Motor neuron (in vitro differentiated cells): ENCODE measurements around the gene CRCP. TPM values are rescaled to one million over a fixed set of nuclear protein-coding genes. Genes with fewer than 3 reads are reported as not detected.
A peak's percentile ranks its signal among the peaks of the same experiment; 100 is the strongest.
"Not testable (repeated sequence)": the region's sequence is repeated elsewhere in the genome, so short reads cannot be mapped to it uniquely, and the experiment has no call there.

Experiments
- ATAC-seq, 8 experiments: fragments of 200-7000 bp; cut with Tn5 transposase; replicated peaks in 6 of 8; 2 replicates each; pipeline ENCODE4 v1.8.0; 2021; ENCODE audit warnings: mild to moderate bottlenecking in 8 of 8, moderate library complexity in 8 of 8
- H3K27ac ChIP-seq, 2 donors: fragments of 250-450 bp; sonication (Bioruptor Pico); 2 replicates each; pipeline ENCODE4 v1.9.0; 2021; ENCODE audit warnings: antibody characterized with exemption in 2 of 2, mild to moderate bottlenecking in 2 of 2, moderate library complexity in 1 of 2
- H3K4me1 ChIP-seq, 2 donors: fragments of 250-450 bp; sonication (Bioruptor Pico); replicated peaks in 1 of 2; 2 replicates each; pipeline ENCODE4 v1.6.1; 2021; ENCODE audit warnings: antibody characterized with exemption in 2 of 2, mild to moderate bottlenecking in 2 of 2, moderate library complexity in 1 of 2
- H3K4me3 ChIP-seq, 5 donors: fragments of 250-450 bp; sonication (Bioruptor Pico); 2 replicates each; pipeline ENCODE4 v1.9.0; 2021; ENCODE audit warnings: antibody characterized with exemption in 5 of 5, mild to moderate bottlenecking in 5 of 5, moderate library complexity in 4 of 5
- WGBS, 10 experiments: fragments of 450-650 bp; shearing (Covaris generic); methylation state at CpG; one replicate each; pipeline ENCODE4 v1.0.0; 2022; 5-methylcytosine and 5-hydroxymethylcytosine counted together
- in situ Hi-C, 9 experiments: fragments of 400-800 bp; cut with MboI; loops; one replicate each; pipeline ENCODE4 v1.15.0; 2021; ENCODE audit warnings: low sequenced_read_pairs in 9 of 9, low pct_unique_long_range_greater_than_20kb in 2 of 9; ENCODE audit not compliant: unreplicated experiment in 9 of 9
- total RNA-seq, 8 experiments: library from RNA; unstranded; fragments of 300-600 nt; gene quantifications; 2 replicates each; pipeline versions ENCODE4 v1.2.3 to v1.2.4, GENCODE V29; 2022

CRCP gene
- total RNA-seq, 8 experiments from 2014 or later: 16.3 to 34.0 (median 21.4) TPM

GRCh38 chr7:66119245-66119850, 4.7 kb downstream of the CRCP start:
- Histone ChIP-seq H3K4me1 (peaks cover 11 to 14% of the 10 kb centered on the region in 2 donors), H3K4me3 (no peak overlapping the region), H3K27ac (peak overlapping the region in 1 of 2 donors; percentile 57)
- 0 to 95% (median 83%) methylated on average over 1 to 4 of the region's 4 CpGs; no CpG with 5 or more reads in 3 of the 10 experiments for WGBS, 10 experiments
- no peak for ATAC-seq
- in situ Hi-C loops: no loop called here

GRCh38 chr7:66123175-66123528, 8.5 kb downstream of the CRCP start:
- WGBS, 10 experiments: 92 to 100% (median 100%) methylated on average over 1 to 7 of the region's 9 CpGs; no CpG with 5 or more reads in 4 of the 10 experiments
- in situ Hi-C loops: no loop called here
- ATAC-seq: no peak
- Histone ChIP-seq H3K4me1 (peaks cover 7% of the 10 kb centered on the region in 2 donors), H3K4me3 (no peak overlapping the region), H3K27ac (no peak overlapping the region)

GRCh38 chr7:66124569-66124861, 9.9 kb downstream of the CRCP start:
- WGBS, 10 experiments: 50 to 100% (median 90%) methylated on average over 1 to 2 of the region's 5 CpGs; no CpG with 5 or more reads in 5 of the 10 experiments
- in situ Hi-C loops, ATAC-seq, H3K4me1 ChIP-seq, H3K27ac ChIP-seq, H3K4me3 ChIP-seq: not testable (repeated sequence)

GRCh38 chr7:66125052-66125694, 10.5 kb downstream of the CRCP start:
- Histone ChIP-seq H3K4me1 (no peaks in the 10 kb centered on the region), H3K27ac (no peak overlapping the region), H3K4me3 (no peak overlapping the region)
- peak in 1 of 8 experiments; percentile 71 for ATAC-seq
- WGBS, 10 experiments: 8 to 100% (median 73%) methylated on average over 1 to 4 of the region's 4 CpGs; no CpG with 5 or more reads in 4 of the 10 experiments
- in situ Hi-C loops: no loop called here

- H3K4me1 ChIP-seq, H3K27ac ChIP-seq, in situ Hi-C loops, H3K4me3 ChIP-seq: not testable (repeated sequence)
- ATAC-seq: peak in 4 of 8 experiments; percentile 36 to 90 (median 62)
- WGBS, 10 experiments: 36 to 100% (median 90%) methylated on average over 1 to 4 of the region's 6 CpGs; no CpG with 5 or more reads in 3 of the 10 experiments
Measured at GRCh38 chr7:66125781-66126352, 11.2 kb downstream of the CRCP start.

GRCh38 chr7:66127172-66127571, 12.5 kb downstream of the CRCP start:
- ATAC-seq, H3K27ac ChIP-seq, H3K4me1 ChIP-seq, in situ Hi-C loops, H3K4me3 ChIP-seq: not testable (repeated sequence)
- 67 to 100% (median 100%) methylated on average over 1 to 3 of the region's 3 CpGs; no CpG with 5 or more reads in 3 of the 10 experiments for WGBS, 10 experiments

GRCh38 chr7:66138994-66139752, 24.5 kb downstream of the CRCP start:
- 43 to 100% (median 84%) methylated on average over 1 to 7 of the region's 8 CpGs for WGBS, 10 experiments
- in situ Hi-C loops: no loop called here
- ATAC-seq: no peak
- Histone ChIP-seq H3K4me3 (no peak overlapping the region), H3K27ac (no peak overlapping the region), H3K4me1 (peaks cover 0 to 5% of the 10 kb centered on the region in 2 donors)

GRCh38 chr7:66140924-66141323, 26.3 kb downstream of the CRCP start:
- Histone ChIP-seq H3K4me1 (peaks cover 0 to 5% of the 10 kb centered on the region in 2 donors), H3K4me3 (no peak overlapping the region), H3K27ac (no peak overlapping the region)
- peak in 6 of 8 experiments; percentile 43 to 93 (median 86) for ATAC-seq
- in situ Hi-C loops: no loop called here
- 6 to 100% (median 46%) methylated on average over 1 to 4 of the region's 4 CpGs; no CpG with 5 or more reads in 1 of the 10 experiments for WGBS, 10 experiments

- ATAC-seq: peak in 1 of 8 experiments; percentile 12
- 83 to 100% (median 100%) methylated on average over 1 to 2 of the region's 3 CpGs; no CpG with 5 or more reads in 3 of the 10 experiments for WGBS, 10 experiments
- H3K27ac ChIP-seq: no peak overlapping the region
Measured at GRCh38 chr7:66142334-66142733, 27.7 kb downstream of the CRCP start.

GRCh38 chr7:66142996-66143395, 28.3 kb downstream of the CRCP start:
- in situ Hi-C loops: no loop called here
- Histone ChIP-seq H3K4me3 (no peak overlapping the region), H3K27ac (peak overlapping the region in 1 of 2 donors; percentile 30), H3K4me1 (peaks cover 0 to 18% of the 10 kb centered on the region in 2 donors)
- no peak for ATAC-seq
- WGBS, 10 experiments: 78 to 100% (median 93%) methylated on average over 1 to 5 of the region's 5 CpGs; no CpG with 5 or more reads in 1 of the 10 experiments

More at GRCh38 chr7:66142334-66142733, 27.7 kb downstream of the CRCP start:
- in situ Hi-C loops: no loop called here
- Histone ChIP-seq H3K4me1 (peaks cover 0 to 13% of the 10 kb centered on the region in 2 donors), H3K4me3 (no peak overlapping the region)

GRCh38 chr7:66143876-66144332, 29.3 kb downstream of the CRCP start:
- no peak overlapping the region for H3K27ac ChIP-seq
- WGBS, 10 experiments: 69 to 100% (median 84%) methylated on average over 1 to 2 of the region's 2 CpGs; no CpG with 5 or more reads in 5 of the 10 experiments
- in situ Hi-C loops: no loop called here
- H3K4me3 ChIP-seq: no peak overlapping the region
- ATAC-seq: no peak
- peaks cover 0 to 21% of the 10 kb centered on the region in 2 donors for H3K4me1 ChIP-seq

GRCh38 chr7:66145400-66146104, 30.9 kb downstream of the CRCP start:
- Histone ChIP-seq H3K4me1 (peaks cover 0 to 21% of the 10 kb centered on the region in 2 donors), H3K4me3 (no peak overlapping the region), H3K27ac (no peak overlapping the region)
- in situ Hi-C loops: no loop called here
- 26 to 100% (median 94%) methylated on average over 3 to 13 of the region's 17 CpGs for WGBS, 10 experiments
- peak in 1 of 8 experiments; percentile 30 for ATAC-seq
